Measurements from ENCODE around the gene IGF2BP2.

- no peak for TF ChIP-seq POLR2A (IDR thresholded peaks at IDR 0.05; ENCODE audit: low read depth, low read length)
- no peak for TF ChIP-seq TAF1 (IDR thresholded peaks at IDR 0.05; ENCODE audit: borderline replicate concordance, low read depth, low read length)
- TF ChIP-seq POLR2AphosphoS5 (IDR thresholded peaks at IDR 0.05; ENCODE audit: low read depth, low read length): no peak
Measured at GRCh38 chr3:185637388-185637787, 187.5 kb downstream of the IGF2BP2 start.

Measured in GM12892 (cell line).